ENCODE measurements around the gene ENAM.
"Not testable (repeated sequence)": the region's sequence is repeated elsewhere in the genome, so short reads cannot be mapped to it uniquely, and the experiment has no call there.

The ENAM gene

DNA sequence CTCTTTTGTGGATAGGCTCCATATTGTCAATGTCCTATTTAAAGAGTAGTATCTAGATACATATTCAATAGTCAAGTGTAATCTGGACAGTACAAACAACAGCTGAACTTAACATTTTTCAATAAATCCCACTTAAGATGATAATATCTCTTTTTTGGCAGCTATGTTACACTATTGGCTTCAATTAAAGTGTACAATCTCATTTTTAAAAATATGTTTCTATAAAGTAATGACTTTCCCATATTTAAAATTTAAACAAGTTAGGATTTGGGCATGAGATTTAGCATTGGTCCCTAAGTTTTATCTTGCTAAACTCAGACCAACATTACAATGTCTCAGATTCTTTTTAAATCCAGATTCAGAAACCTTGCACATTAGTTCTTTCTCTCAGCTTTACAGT is 45.6 kb downstream of the ENAM start:
- DNase-seq (ENCODE audit: extremely low read depth, low read depth): no peak
- TF ChIP-seq, protein P1, sequence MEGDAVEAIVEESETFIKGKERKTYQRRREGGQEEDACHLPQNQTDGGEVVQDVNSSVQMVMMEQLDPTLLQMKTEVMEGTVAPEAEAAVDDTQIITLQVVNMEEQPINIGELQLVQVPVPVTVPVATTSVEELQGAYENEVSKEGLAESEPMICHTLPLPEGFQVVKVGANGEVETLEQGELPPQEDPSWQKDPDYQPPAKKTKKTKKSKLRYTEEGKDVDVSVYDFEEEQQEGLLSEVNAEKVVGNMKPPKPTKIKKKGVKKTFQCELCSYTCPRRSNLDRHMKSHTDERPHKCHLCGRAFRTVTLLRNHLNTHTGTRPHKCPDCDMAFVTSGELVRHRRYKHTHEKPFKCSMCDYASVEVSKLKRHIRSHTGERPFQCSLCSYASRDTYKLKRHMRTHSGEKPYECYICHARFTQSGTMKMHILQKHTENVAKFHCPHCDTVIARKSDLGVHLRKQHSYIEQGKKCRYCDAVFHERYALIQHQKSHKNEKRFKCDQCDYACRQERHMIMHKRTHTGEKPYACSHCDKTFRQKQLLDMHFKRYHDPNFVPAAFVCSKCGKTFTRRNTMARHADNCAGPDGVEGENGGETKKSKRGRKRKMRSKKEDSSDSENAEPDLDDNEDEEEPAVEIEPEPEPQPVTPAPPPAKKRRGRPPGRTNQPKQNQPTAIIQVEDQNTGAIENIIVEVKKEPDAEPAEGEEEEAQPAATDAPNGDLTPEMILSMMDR (IDR thresholded peaks at IDR 0.05; ENCODE audit: low read depth, low read length, missing control alignments): no peak
- H3K4me3 ChIP-seq (replicated peaks; ENCODE audit: low read depth, low read length): no peak overlapping the region

DNA sequence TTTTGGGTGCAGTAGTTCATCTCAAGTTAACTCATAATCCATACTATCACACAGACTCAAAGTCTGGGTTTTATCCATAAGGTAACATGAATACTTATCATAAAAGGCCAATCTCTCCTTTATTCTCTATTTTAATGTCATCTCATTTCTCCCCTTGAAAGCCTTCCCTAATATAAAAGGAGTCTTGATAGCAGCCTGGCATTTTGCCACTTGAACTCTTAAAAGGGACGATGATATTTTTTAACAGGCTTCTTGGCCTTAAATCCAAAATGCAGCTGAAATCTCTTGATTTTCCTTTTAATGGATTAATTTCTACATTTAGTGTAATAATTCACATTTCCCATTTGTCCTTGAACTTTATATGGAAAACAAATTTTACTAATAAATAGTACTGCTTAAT is 46.2 kb downstream of the ENAM start:
- H3K4me3 ChIP-seq (replicated peaks; ENCODE audit: low read depth, low read length): no peak overlapping the region
- DNase-seq (ENCODE audit: extremely low read depth, low read depth): no peak
- TF ChIP-seq, protein P1 (IDR thresholded peaks at IDR 0.05; ENCODE audit: low read depth, low read length, missing control alignments): no peak

DNA sequence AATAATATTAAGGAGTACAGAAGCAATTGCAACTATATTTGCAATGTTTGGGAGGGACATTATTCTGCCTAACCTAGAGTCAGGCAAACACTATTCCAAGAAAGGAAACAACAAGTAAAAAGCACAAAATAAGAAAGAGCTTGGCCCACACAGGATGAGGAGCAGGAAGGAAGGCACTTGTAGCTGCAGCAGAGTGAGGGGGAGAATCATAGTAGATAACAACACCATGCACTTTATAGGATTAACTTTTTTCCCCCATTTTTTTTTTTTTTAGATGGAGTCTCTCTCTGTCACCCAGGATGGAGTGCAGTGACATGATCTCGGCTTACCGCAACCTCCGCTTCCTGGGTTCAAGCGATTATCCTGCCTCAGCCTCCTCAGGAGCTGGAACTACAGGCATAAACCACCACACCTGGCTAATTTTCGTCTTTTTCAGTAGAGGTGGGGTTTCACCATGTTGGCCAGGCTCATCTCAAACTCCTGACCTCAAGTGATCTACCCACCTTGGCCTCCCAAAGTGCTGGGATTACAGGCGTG is 48.1 kb downstream of the ENAM start:
- DNase-seq (ENCODE audit: extremely low read depth, low read depth): no peak
- H3K4me3 ChIP-seq (replicated peaks; ENCODE audit: low read depth, low read length): no peak overlapping the region
- TF ChIP-seq, protein P1 (IDR thresholded peaks at IDR 0.05; ENCODE audit: low read depth, low read length, missing control alignments): no peak

DNA sequence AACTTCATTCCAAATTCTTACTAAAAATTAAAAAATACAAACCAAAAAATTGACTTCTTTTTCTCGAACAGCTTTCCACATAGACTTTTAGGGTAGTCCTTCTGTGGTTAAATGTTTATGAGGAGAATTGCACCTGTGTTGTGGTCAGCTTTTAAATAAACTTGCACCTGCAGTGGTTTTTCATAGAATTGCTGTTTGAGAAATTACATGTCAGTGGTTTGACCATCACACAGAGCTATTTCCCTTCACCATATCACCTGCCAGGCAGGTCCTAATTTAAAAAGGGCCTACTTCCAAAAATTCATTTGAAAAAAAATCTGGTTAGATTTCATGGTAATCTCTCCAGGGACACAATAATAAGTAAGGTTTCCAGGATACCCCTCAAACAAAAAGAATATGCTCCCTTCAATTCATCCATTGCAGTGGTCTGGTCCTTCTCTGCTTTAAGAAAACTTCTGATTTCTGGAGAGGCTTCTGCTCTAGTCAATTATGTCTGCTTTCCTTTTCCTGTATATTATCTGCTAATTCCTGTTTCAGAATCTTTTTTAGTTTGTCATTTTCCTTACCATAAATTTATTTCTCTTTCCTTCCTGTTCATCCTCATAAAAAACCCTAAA is 49.9 kb downstream of the ENAM start:
- TF ChIP-seq, protein P1 (IDR thresholded peaks at IDR 0.05; ENCODE audit: low read depth, low read length, missing control alignments): no peak
- DNase-seq (ENCODE audit: extremely low read depth, low read depth): no peak

DNA sequence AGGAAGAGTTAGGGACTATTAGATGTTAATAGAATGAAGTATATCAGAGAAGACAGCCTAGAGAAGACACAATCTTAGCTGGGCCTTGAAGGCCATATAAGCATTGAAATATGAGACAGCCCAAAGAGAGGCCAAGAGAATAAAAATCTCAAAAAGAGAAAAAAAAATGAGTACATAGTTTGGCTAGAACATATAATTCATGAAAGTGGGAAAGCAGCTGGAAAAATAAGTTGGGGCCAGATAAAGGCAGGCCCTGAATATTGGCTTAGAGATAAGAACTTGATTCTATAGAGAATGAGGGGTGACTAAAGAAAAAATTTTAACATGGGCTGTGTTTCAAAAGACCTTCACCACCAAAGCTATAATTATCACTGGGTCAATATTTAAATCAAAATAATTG is 52.4 kb downstream of the ENAM start:
- no peak overlapping the region for H3K4me3 ChIP-seq (replicated peaks; ENCODE audit: low read depth, low read length)
- TF ChIP-seq, protein P1 (IDR thresholded peaks at IDR 0.05; ENCODE audit: low read depth, low read length, missing control alignments): no peak
- no peak for DNase-seq (ENCODE audit: extremely low read depth, low read depth)

More for the DNA sequence above, 49.9 kb downstream of the ENAM start:
- H3K4me3 ChIP-seq (replicated peaks; ENCODE audit: low read depth, low read length): no peak overlapping the region

DNA sequence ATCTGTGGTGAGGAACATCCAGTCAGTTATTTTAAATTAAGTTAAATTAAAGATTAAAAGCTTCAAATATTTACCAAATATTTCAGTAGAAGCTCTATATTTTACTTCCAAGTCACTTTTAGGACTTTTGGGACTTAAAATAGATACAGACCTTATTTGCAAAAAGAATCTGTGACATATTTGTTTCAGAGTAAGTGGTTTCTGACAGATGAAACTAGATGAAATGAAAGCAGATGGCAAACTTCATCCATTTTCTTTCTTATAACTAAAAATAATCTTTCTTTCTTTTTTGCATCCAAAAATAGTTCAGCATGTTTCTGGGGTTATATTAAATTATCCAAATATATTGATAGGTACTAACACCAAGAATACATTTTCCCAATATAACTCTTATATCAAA is 53.2 kb downstream of the ENAM start:
- H3K4me3 ChIP-seq (replicated peaks; ENCODE audit: low read depth, low read length): no peak overlapping the region
- TF ChIP-seq, protein P1 (IDR thresholded peaks at IDR 0.05; ENCODE audit: low read depth, low read length, missing control alignments): no peak
- DNase-seq (ENCODE audit: extremely low read depth, low read depth): no peak

DNA sequence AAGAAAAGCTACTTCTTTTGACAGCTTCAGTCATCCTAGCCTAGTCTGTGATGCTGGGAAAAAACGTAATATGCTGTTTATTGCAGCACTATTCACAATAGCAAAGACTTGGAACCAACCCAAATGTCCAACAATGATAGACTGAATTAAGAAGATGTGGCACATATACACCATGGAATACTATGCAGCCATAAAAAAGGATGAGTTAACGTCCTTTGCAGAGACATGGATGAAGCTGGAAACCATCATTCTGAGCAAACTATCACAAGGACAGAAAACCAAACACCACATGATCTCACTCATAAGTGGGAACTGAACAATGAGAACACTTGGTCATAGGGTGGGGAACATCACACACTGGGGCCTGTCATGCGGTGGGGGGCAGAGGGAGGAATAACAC is 53.6 kb downstream of the ENAM start:
- H3K4me3 ChIP-seq (replicated peaks; ENCODE audit: low read depth, low read length); DNase-seq (ENCODE audit: extremely low read depth, low read depth): not testable (repeated sequence)

Measured in HFF-Myc (cell line).